ENCODE results near the gene FAM135A. TPM values are rescaled to one million over a fixed set of nuclear protein-coding genes. Genes with fewer than 3 reads are reported as not detected.
"Not testable (repeated sequence)": the region's sequence is repeated elsewhere in the genome, so short reads cannot be mapped to it uniquely, and the experiment has no call there.

Gene FAM135A
- total and polyA plus RNA-seq, 5 donors from 2014 or later: 3.1 to 10.1 (median 3.8) TPM

DNA sequence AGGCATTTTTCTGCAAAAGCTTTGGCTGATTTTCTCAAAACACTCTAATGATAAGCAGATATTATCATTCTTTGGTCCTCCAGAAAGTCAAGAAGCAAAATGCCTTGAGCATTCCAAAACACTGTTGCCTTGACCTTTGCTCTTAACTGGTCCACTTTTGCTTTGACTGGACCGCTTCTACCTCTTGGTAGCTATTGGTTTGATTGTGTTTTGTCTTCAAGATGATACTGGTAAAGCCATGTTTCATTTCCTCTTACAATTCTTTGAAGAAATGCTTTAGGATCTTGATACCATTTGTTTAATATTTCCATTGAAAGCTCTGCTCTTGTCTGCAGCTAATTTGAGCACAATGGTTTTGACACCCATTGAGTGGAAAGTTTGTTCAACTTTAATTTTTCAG lies 117.8 kb downstream of the FAM135A start:
- Mint-ChIP-seq H3K27ac (no peak overlapping the region), H3K4me1 (no peaks in the 10 kb centered on the region), H3K36me3 (peaks cover 11% of the 10 kb centered on the region), H3K27me3 (no peaks in the 10 kb centered on the region), H3K9me3 (no peaks in the 10 kb centered on the region), H3K4me3 (no peak overlapping the region)
- Histone ChIP-seq H3K27ac (ENCODE audit: insufficient read depth, low read length, poor library complexity, severe bottlenecking) (no peak overlapping the region), H3K9me3 (ENCODE audit: control insufficient read depth in 2 of 2, low read length in 2 of 2) (no peaks in the 10 kb centered on the region), H3K4me1 (ENCODE audit: control insufficient read depth, insufficient read depth, low read length, poor library complexity, severe bottlenecking) (no peaks in the 10 kb centered on the region), H3K36me3 (ENCODE audit: control insufficient read depth, insufficient read depth, low read length) (peaks cover 1% of the 10 kb centered on the region), H3K27me3 (ENCODE audit: control insufficient read depth, insufficient read depth, low read length) (no peaks in the 10 kb centered on the region), H3K4me3 (ENCODE audit: low read depth, low read length) (no peak overlapping the region)
- DNase-seq (no peak), ATAC-seq (ENCODE audit: low read depth in 2 of 2) (no peak)

DNA sequence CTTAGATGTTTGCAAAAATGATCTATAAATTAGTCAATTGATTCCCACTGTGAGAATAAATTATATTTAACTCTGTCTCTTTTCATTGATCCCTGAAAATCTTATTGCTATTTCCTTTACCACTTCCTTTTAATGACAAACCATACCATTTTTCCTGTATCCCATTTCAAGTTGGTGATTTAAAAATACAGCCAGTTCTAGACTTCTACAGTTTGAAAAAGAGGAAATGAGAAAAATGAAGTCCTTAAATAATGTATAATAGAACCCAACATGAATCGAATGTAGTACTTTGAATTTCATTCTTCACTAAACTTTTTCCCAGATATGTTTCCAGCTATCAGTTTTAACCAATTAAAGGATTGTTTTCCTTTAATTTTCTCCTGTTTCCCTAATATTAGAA lies 124.0 kb downstream of the FAM135A start:
- no peak overlapping the region for H3K4me3 Mint-ChIP-seq
- no peak overlapping the region for H3K27ac Mint-ChIP-seq
- ATAC-seq (ENCODE audit: low read depth in 2 of 2): no peak
- no peaks in the 10 kb centered on the region for H3K27me3 Mint-ChIP-seq
- Histone ChIP-seq H3K4me1 (ENCODE audit: control insufficient read depth, insufficient read depth, low read length, poor library complexity, severe bottlenecking) (no peaks in the 10 kb centered on the region), H3K27me3 (ENCODE audit: control insufficient read depth, insufficient read depth, low read length) (no peaks in the 10 kb centered on the region), H3K36me3 (ENCODE audit: control insufficient read depth, insufficient read depth, low read length) (peaks cover 6% of the 10 kb centered on the region), H3K4me3 (ENCODE audit: low read depth, low read length) (no peak overlapping the region), H3K27ac (ENCODE audit: insufficient read depth, low read length, poor library complexity, severe bottlenecking) (no peak overlapping the region), H3K9me3 (ENCODE audit: control insufficient read depth in 2 of 2, low read length in 2 of 2) (no peaks in the 10 kb centered on the region)
- H3K9me3 Mint-ChIP-seq: no peaks in the 10 kb centered on the region
- peaks cover 12% of the 10 kb centered on the region for H3K36me3 Mint-ChIP-seq
- no peak for DNase-seq
- H3K4me1 Mint-ChIP-seq: no peaks in the 10 kb centered on the region

DNA sequence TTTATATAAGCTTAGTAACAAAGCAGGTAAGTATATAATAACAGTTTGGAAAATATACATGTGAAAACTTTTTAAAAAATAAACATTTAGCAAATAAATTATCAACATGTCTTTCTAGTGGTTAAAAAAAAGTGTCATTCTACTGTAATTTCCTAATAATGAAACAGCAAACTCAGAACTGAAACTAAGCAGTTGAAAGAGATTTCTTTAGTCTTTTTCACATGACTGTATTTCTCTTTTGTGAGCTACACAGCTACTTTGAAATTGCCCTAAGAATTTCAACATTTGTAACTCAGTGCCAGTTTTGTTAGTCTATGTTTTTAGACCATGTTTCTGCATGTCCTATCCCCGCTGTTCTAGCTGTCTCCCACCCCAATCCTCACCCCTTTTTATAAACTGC lies 125.1 kb downstream of the FAM135A start:
- no peak overlapping the region for H3K4me3 Mint-ChIP-seq
- Histone ChIP-seq H3K36me3 (ENCODE audit: control insufficient read depth, insufficient read depth, low read length) (peaks cover 6% of the 10 kb centered on the region), H3K4me3 (ENCODE audit: low read depth, low read length) (no peak overlapping the region), H3K27ac (ENCODE audit: insufficient read depth, low read length, poor library complexity, severe bottlenecking) (no peak overlapping the region), H3K27me3 (ENCODE audit: control insufficient read depth, insufficient read depth, low read length) (no peaks in the 10 kb centered on the region), H3K4me1 (ENCODE audit: control insufficient read depth, insufficient read depth, low read length, poor library complexity, severe bottlenecking) (no peaks in the 10 kb centered on the region), H3K9me3 (ENCODE audit: control insufficient read depth in 2 of 2, low read length in 2 of 2) (no peaks in the 10 kb centered on the region)
- no peaks in the 10 kb centered on the region for H3K4me1 Mint-ChIP-seq
- no peaks in the 10 kb centered on the region for H3K27me3 Mint-ChIP-seq
- no peaks in the 10 kb centered on the region for H3K9me3 Mint-ChIP-seq
- H3K36me3 Mint-ChIP-seq: peaks cover 9% of the 10 kb centered on the region
- H3K27ac Mint-ChIP-seq: no peak overlapping the region
- no peak for ATAC-seq (ENCODE audit: low read depth in 2 of 2)
- DNase-seq: peak in 1 of 3 donors; percentile 22

DNA sequence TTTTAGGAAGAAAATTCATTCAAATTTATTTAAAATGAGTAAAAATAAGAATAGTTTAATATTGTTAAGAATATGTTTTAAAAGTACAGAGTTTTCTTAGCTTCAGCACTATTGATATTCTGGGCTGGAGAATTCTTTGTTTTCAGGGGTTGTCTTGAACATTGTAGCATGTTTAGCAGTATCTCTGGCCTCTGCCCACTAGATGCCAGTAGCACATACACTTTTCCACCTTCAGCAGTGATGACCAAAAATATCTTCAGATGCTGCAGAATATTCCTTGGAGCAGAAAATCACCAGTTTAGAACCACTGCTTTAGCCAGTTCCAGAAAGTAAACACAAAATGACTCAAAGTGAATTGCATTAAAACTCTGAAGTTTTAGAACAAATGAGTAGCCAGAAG lies 134.0 kb downstream of the FAM135A start:
- DNase-seq (peak in 1 of 3 donors; percentile 38), ATAC-seq (ENCODE audit: low read depth in 2 of 2) (no peak)
- Histone ChIP-seq H3K4me1 (ENCODE audit: control insufficient read depth, insufficient read depth, low read length, poor library complexity, severe bottlenecking) (no peaks in the 10 kb centered on the region), H3K9me3 (ENCODE audit: control insufficient read depth in 2 of 2, low read length in 2 of 2) (no peaks in the 10 kb centered on the region), H3K36me3 (ENCODE audit: control insufficient read depth, insufficient read depth, low read length) (no peaks in the 10 kb centered on the region), H3K4me3 (ENCODE audit: low read depth, low read length) (no peak overlapping the region), H3K27me3 (ENCODE audit: control insufficient read depth, insufficient read depth, low read length) (no peaks in the 10 kb centered on the region), H3K27ac (ENCODE audit: insufficient read depth, low read length, poor library complexity, severe bottlenecking) (no peak overlapping the region)
- peaks cover 4% of the 10 kb centered on the region for H3K36me3 Mint-ChIP-seq
- H3K27ac Mint-ChIP-seq: no peak overlapping the region
- H3K4me3 Mint-ChIP-seq: peak overlapping the region in 1 of 4 donors; percentile 27
- H3K4me1 Mint-ChIP-seq: no peaks in the 10 kb centered on the region
- H3K27me3 Mint-ChIP-seq: no peaks in the 10 kb centered on the region
- no peaks in the 10 kb centered on the region for H3K9me3 Mint-ChIP-seq

DNA sequence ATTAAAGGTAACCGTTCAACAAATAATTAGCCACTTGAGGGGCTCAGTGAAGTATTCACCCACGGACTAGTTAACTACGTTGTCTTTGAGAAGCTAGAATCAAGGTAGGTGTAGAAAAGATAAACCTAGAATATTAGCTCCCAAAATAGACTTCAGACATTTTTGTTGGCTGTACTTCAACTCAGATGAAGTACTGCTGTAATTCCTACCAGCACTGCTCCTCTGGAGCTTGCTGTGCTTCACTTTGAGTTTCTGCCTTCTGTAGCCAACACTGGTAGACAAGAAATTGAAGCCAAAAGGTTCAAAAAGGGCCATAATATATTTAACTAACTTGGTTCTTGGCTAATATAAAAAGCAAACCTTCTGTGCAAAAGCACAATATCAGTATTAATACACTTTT lies 134.6 kb downstream of the FAM135A start:
- H3K27ac Mint-ChIP-seq: no peak overlapping the region
- no peaks in the 10 kb centered on the region for H3K27me3 Mint-ChIP-seq

DNA sequence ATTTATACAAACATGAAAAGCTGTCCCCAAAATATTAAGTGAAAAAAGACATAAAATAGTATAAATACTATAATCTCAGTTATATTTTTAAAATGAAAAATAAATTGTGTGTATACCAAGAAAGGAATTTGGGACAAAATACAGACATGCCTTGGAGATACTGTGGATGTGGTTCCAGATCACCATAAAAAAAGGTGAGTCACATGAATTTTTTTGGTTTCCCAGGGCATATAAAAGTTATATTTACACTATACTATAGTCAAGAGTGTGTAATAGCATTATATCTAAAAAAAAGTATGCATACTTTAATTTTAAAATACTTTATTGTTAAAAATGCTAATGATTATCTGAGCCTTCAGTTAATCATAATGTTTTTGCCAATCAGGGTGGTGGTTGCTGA lies 136.0 kb downstream of the FAM135A start:
- peaks cover 4% of the 10 kb centered on the region for H3K36me3 Mint-ChIP-seq
- no peaks in the 10 kb centered on the region for H3K9me3 Mint-ChIP-seq
- no peak overlapping the region for H3K27ac ChIP-seq (ENCODE audit: insufficient read depth, low read length, poor library complexity, severe bottlenecking)
- H3K9me3 ChIP-seq (ENCODE audit: control insufficient read depth in 2 of 2, low read length in 2 of 2): no peaks in the 10 kb centered on the region
- H3K27me3 ChIP-seq (ENCODE audit: control insufficient read depth, insufficient read depth, low read length): no peaks in the 10 kb centered on the region
- H3K4me3 ChIP-seq (ENCODE audit: low read depth, low read length): no peak overlapping the region
- H3K27me3 Mint-ChIP-seq: no peaks in the 10 kb centered on the region
- ATAC-seq (ENCODE audit: low read depth in 2 of 2) (no peak), DNase-seq (no peak)
- no peaks in the 10 kb centered on the region for H3K4me1 ChIP-seq (ENCODE audit: control insufficient read depth, insufficient read depth, low read length, poor library complexity, severe bottlenecking)
- H3K4me3 Mint-ChIP-seq: no peak overlapping the region
- H3K4me1 Mint-ChIP-seq: no peaks in the 10 kb centered on the region
- no peak overlapping the region for H3K27ac Mint-ChIP-seq
- no peaks in the 10 kb centered on the region for H3K36me3 ChIP-seq (ENCODE audit: control insufficient read depth, insufficient read depth, low read length)

More for the DNA sequence above, 134.6 kb downstream of the FAM135A start:
- H3K4me3 ChIP-seq (ENCODE audit: low read depth, low read length): no peak overlapping the region
- H3K4me3 Mint-ChIP-seq: no peak overlapping the region
- peaks cover 4% of the 10 kb centered on the region for H3K36me3 Mint-ChIP-seq
- ATAC-seq (ENCODE audit: low read depth in 2 of 2): no peak
- H3K27me3 ChIP-seq (ENCODE audit: control insufficient read depth, insufficient read depth, low read length): no peaks in the 10 kb centered on the region
- H3K27ac ChIP-seq (ENCODE audit: insufficient read depth, low read length, poor library complexity, severe bottlenecking): no peak overlapping the region
- DNase-seq: no peak
- no peaks in the 10 kb centered on the region for H3K36me3 ChIP-seq (ENCODE audit: control insufficient read depth, insufficient read depth, low read length)
- no peaks in the 10 kb centered on the region for H3K9me3 ChIP-seq (ENCODE audit: control insufficient read depth in 2 of 2, low read length in 2 of 2)
- H3K9me3 Mint-ChIP-seq: no peaks in the 10 kb centered on the region
- no peaks in the 10 kb centered on the region for H3K4me1 Mint-ChIP-seq
- no peaks in the 10 kb centered on the region for H3K4me1 ChIP-seq (ENCODE audit: control insufficient read depth, insufficient read depth, low read length, poor library complexity, severe bottlenecking)

DNA sequence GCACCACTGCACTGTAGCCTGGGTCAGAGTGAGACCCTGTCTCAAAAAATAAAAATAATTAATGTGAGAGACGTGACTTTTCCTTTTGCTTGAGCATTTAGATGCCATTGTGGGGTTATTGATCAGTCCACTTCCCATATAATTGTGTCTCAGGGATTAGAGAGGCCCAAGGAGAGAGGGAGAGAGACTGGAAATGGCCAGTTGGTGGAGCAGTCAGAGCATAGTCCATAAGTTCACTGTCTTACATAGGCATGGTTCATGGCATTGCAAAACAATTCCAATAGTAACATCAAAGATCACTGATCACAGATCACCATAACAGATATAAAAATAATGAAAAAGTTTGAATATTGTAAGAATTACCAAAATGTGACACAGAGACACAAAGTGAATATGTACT lies 138.3 kb downstream of the FAM135A start:
- H3K4me1 ChIP-seq (ENCODE audit: control insufficient read depth, insufficient read depth, low read length, poor library complexity, severe bottlenecking): no peaks in the 10 kb centered on the region
- no peaks in the 10 kb centered on the region for H3K36me3 ChIP-seq (ENCODE audit: control insufficient read depth, insufficient read depth, low read length)
- H3K4me3 ChIP-seq (ENCODE audit: low read depth, low read length): no peak overlapping the region
- Mint-ChIP-seq H3K27me3 (no peaks in the 10 kb centered on the region), H3K27ac (no peak overlapping the region), H3K9me3 (no peaks in the 10 kb centered on the region), H3K4me3 (no peak overlapping the region), H3K36me3 (peaks cover 4% of the 10 kb centered on the region), H3K4me1 (no peaks in the 10 kb centered on the region)
- ATAC-seq (ENCODE audit: low read depth in 2 of 2) (no peak), DNase-seq (no peak)
- no peaks in the 10 kb centered on the region for H3K9me3 ChIP-seq (ENCODE audit: control insufficient read depth in 2 of 2, low read length in 2 of 2)
- H3K27ac ChIP-seq (ENCODE audit: insufficient read depth, low read length, poor library complexity, severe bottlenecking): no peak overlapping the region
- no peaks in the 10 kb centered on the region for H3K27me3 ChIP-seq (ENCODE audit: control insufficient read depth, insufficient read depth, low read length)

DNA sequence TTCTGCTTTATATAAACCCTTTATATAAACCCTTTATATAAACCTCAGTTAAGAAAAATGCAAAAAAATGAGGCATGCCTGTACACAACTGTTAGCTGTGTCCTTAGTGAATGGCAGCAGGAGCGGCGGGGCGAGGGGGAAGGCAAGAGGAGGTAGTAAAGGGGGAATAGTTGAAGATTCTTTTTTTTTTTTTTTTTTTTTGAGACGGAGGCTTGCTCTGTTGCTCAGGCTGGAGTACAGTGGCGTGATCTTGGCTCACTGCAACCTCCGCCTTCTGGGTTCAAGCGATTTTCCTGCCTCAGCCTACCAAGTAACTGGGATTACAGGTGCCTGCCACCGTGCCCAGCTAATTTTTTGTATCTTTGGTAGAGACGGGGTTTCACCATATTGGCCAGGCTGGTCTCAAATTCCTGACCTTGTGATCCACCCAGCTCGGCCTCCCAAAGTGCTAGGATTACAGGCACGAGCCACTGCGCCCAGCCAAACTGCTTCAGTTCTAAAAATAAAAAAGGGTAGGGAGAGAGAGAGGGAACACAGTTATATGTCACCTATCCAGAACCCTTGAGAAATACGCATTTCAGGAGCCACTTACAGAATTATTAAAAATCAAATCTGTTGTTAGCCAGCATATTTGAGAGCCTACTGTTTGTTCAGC lies 139.1 kb downstream of the FAM135A start:
- H3K9me3 ChIP-seq (ENCODE audit: control insufficient read depth in 2 of 2, low read length in 2 of 2); DNase-seq; H3K36me3 Mint-ChIP-seq; H3K4me1 Mint-ChIP-seq; H3K4me3 Mint-ChIP-seq; H3K27ac Mint-ChIP-seq; H3K4me1 ChIP-seq (ENCODE audit: control insufficient read depth, insufficient read depth, low read length, poor library complexity, severe bottlenecking); H3K36me3 ChIP-seq (ENCODE audit: control insufficient read depth, insufficient read depth, low read length); ATAC-seq (ENCODE audit: low read depth in 2 of 2); H3K27me3 Mint-ChIP-seq; H3K9me3 Mint-ChIP-seq; H3K27ac ChIP-seq (ENCODE audit: insufficient read depth, low read length, poor library complexity, severe bottlenecking); H3K27me3 ChIP-seq (ENCODE audit: control insufficient read depth, insufficient read depth, low read length); H3K4me3 ChIP-seq (ENCODE audit: low read depth, low read length): not testable (repeated sequence)

All from CD4-positive, CD25-positive, alpha-beta regulatory T cell (primary cell).